Inflammatory macrophage treated with lipopolysaccharide for 4 hours (primary cell): Measurements from ENCODE around the gene TRAF2.

ENCODE experiments used
- DNase-seq: peaks from one replicate; pipeline ENCODE4 v3.0.0-alpha.2; 2020

The TRAF2 gene

GRCh38 chr9:136952876-136953770 lies 66.8 kb downstream of the TRAF2 start:
- no peak for DNase-seq

DNA sequence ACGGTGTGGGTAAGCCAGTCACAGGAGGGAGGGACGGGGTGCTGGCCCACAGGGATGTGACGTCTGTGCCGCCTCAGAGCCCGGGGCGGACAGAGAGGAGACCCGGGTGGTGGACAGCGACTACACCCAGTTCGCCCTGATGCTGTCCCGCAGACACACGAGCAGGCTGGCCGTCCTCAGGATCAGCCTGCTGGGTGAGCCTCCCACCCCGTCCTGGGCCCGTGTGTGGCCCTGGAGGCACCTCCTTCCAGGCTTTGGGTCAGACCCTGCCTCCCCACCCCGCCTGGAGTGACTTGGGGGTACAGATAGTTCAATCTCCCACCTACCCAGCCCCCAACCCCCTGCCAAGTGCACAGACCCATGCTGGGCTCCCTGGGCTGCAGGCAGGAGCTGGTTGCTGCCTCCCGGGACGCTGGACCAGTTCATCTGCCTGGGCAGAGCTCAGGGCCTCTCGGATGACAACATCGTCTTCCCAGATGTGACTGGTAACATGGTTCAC lies 67.5 kb downstream of the TRAF2 start:
- DNase-seq: no peak

GRCh38 chr9:136954270-136955083 lies 68.2 kb downstream of the TRAF2 start:
- DNase-seq: no peak

GRCh38 chr9:136955202-136955942 lies 69.1 kb downstream of the TRAF2 start:
- no peak for DNase-seq

GRCh38 chr9:136955943-136956335 lies 69.6 kb downstream of the TRAF2 start:
- no peak for DNase-seq

- no peak for DNase-seq
These were observed 70.3 kb downstream of the TRAF2 start for GRCh38 chr9:136956604-136957003.

DNA sequence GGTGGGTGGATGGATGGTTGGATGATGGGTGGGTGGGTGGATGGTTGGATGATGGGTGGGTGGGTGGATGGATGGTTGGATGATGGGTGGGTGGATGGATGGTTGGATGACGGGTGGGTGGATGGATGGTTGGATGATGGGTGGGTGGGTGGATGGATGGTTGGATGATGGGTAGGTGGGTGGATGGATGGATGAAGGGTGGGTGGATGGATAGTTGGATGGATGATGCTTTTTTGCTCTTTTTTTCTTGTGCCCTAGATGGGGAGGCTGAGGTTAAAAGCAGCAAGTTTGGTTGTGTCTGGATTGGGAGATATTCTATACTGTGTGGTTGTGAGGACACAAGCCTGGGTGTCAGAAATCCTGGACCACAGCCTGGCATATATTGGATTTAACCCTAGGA lies 71.1 kb downstream of the TRAF2 start:
- DNase-seq: no peak

DNA sequence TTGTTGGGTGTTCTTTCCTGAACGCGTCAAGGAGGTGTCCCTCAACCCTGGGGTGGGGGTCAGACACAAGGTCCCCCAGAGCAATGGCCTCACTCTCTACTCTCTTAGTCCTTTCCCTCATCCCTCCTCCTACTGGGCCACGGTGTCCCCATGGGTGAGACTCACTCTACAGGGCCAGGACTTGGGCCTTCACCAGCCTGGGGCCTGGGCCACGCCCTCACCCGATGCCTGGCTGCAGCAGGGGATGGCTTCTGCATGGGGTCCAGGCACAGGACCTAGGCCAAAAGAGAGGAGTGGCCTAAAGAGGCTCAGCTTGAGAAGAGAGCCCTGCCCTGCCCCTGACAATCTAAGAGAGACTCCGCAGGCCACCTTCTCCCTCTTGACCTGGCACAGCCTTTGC lies 71.6 kb downstream of the TRAF2 start:
- DNase-seq: no peak

DNA sequence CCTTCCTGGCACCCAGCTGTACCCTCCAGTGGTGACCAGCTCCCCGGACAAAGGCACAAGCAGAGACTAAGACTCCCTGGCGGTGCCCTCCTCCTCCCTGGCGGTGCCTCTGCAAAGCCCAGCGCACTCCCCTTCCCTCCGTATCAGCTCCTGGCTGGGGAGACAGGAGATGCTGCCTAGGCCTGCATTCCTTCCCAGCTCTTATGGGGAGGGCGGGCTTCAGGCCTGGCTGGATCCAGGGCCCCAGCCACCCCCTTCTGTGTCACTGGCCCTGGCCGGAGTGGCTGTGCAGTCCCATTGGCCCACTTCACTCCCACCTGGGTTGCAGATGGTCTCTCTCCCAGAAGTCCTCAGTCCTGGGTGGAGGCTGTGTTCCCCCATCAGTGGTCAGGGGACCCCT lies 72.2 kb downstream of the TRAF2 start:
- DNase-seq: no peak

- DNase-seq: no peak
These were observed 72.9 kb downstream of the TRAF2 start for GRCh38 chr9:136958898-136959850.

GRCh38 chr9:136960212-136960937 lies 74.1 kb downstream of the TRAF2 start:
- no peak for DNase-seq

DNA sequence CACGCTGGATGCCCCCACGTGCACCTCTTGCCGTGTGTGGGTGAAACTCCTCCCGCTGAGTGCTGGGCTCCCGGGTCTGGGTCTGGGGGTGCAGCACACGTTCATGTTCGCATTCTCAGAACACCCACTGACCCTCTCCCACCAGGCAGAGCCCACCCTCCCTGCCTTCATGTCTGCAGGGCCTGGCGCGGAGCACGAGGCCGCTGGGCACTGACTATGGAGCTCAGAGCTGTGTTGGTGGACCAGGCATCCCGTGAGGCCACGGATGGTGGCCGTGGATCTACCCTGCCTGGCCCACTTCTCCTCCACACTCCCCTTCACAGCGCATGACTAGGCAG lies 74.6 kb downstream of the TRAF2 start:
- DNase-seq: no peak

- no peak for DNase-seq
These were observed 75.2 kb downstream of the TRAF2 start for GRCh38 chr9:136961279-136962065.

DNA sequence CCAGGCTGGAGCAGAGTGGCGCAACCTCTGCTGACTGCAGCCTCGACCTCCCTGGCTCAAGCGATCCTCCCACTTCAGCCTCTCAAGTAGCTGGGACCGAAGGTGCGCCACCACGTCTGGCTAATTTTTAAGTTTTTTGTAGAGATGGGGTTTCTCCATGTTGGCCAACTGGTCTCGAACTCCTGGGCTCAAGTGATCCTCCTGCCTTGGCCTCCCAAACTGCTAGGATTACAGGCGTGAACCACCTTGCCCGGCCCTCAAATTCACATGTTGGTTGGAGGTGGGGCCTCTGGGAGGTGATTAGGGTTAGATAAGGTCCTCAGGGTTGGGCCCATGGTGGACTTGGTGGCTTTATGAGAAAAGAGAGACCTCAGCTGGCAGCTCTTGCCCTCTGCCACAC lies 75.8 kb downstream of the TRAF2 start:
- DNase-seq: no peak

GRCh38 chr9:136962701-136963248 lies 76.5 kb downstream of the TRAF2 start:
- DNase-seq: no peak

DNA sequence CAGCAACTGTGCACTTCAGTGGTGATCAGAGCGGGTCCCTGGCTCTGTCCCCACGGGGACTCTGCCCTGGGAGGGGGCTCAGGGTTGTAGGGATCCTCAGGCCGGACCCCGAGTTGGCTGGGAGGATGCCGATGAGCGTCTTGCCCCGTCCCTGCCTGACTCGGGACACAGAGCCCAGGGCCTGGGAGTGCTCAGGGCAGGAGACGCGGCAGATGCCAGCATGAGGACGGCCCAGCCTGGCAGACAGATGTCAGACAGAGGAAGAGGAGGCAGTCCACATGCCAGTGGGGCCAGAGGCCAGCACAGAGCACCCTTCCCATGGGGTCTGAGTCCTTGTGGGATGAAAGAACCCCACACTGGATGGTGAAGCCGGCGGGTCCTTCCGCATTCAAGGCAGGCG lies 77.0 kb downstream of the TRAF2 start:
- no peak for DNase-seq

DNA sequence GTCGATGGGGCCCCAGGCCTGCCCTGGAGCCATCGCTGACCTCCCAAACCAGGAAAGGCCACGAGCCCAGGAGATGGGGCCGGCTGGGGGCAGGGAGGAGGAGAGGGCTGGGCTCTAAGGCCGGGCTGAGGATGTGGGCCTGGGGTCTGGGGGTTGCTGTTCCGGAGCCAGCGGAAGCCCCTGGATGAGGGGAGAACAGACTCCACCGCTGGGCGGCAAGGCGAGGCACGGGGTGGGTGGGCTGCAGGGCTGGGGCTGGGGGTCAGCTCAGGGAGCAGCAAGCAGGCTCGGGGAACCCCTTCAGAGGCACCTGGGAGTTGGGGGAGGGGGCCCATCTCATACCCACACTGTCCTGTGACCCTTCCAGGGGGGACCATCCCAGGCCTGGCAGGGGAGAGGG lies 77.4 kb downstream of the TRAF2 start:
- no peak for DNase-seq

DNA sequence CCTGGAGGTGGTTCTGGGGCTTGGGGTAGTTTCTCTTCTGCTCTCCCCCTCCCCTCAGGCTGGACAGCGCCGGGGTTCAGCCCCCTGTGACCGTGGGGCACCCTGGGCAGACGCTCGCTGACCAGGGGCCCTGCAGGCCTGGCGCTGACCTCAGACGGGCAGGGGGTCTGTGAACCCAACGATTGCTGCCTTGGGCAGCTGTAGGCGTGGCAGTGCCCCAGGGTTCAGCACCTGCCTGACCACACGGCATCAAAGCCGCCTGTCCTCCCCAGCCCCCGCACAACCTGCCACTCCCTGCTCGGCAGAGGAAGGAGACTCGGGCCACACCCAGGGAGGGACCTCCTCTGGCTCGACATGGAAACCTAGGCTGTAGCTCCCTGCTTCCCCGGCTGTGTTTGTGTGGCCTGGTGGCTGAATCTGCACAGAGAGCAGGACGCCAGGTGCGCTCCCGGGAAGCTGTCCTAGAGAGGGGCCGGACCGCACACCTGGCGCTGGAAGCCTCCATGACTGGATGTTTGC lies 77.9 kb downstream of the TRAF2 start:
- no peak for DNase-seq

GRCh38 chr9:136964833-136965422 lies 78.6 kb downstream of the TRAF2 start:
- DNase-seq: no peak
